ENCODE measurements around the gene RPN2. TPM values are rescaled to one million over a fixed set of nuclear protein-coding genes. Genes with fewer than 3 reads are reported as not detected.
A peak's percentile ranks its signal among the peaks of the same experiment; 100 is the strongest.

Gene RPN2
- total and polyA plus RNA-seq, 9 of the 15 experiments (the other 6 are each of a cell fraction or from before 2014, with no cell fraction given): 168 to 548 (median 325) TPM

DNA sequence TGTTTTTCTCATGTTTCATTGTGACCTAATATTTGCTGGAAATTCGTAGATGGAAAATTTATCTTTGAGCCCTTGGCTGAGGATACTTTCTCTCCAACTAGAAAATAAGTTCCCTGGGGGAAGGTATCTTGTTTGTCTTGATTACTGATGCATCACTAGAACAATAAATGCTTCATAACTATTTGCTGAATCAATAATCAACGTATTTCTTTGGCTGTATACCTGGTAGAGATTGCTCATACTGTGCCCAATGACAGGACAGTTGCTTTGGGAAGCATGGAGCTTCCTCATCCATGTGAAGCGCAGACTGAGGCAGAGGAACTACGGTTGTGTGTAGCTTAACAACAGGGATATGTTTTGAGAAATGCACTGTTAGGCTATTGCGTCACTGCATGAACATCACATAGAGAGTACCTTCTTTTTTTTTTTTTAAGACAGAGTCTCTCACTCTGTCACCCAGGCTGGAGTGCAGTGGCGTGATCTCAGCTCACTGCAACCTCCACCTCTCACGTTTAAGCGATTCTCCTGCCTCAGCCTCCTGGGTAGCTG is 34.2 kb upstream of the RPN2 start:
- intact Hi-C loops (cut with micrococcal nuclease): loop anchor here (5.0 kb wide), 1 partner anchor 42 kb away; no protein-coding TSS in a partner anchor
- POLR2A ChIA-PET: interaction anchor here (1.0 to 1.4 kb wide), 4 partner anchors 13 to 50 kb away, joined by 3 to 7 read pairs (median 4); partner anchors contain the start of genes MROH8, RBL1 and RPN2
- Histone ChIP-seq H3K9me3 (replicated peaks; ENCODE audit: control insufficient read depth, insufficient read depth, low read depth, low read length) (no peaks in the 10 kb centered on the region), H3K27me3 (ENCODE audit: control insufficient read depth in 2 of 2, insufficient read depth in 2 of 2, low read length in 2 of 2) (peaks cover 2 to 10% of the 10 kb centered on the region in 2 experiments; a peak in 1 of 5 replicates), H3K9me1 (ENCODE audit: control insufficient read depth, insufficient read depth, low read length) (no peaks in the 10 kb centered on the region), H4K20me1 (replicated peaks; ENCODE audit: control insufficient read depth, insufficient read depth, low read length) (no peaks in the 10 kb centered on the region), H3K36me3 (ENCODE audit: control insufficient read depth, insufficient read depth, low read length) (no peaks in the 10 kb centered on the region), H3K79me2 (ENCODE audit: control insufficient read depth, insufficient read depth, low read length) (no peaks in the 10 kb centered on the region), H3K4me1 (replicated peaks in 1 of 2; ENCODE audit: control insufficient read depth in 2 of 2, insufficient read depth in 2 of 2, low read length in 2 of 2) (no peaks in the 10 kb centered on the region), H2AFZ (ENCODE audit: low read depth, low read length) (no peak overlapping the region), H3K4me2 (ENCODE audit: insufficient read depth, low read length) (no peak overlapping the region), H3K9ac (ENCODE audit: insufficient read depth in 1 of 2, low read depth in 2 of 2, low read length in 2 of 2) (no peak overlapping the region), H3K4me3 (no peak overlapping the region), H3K27ac (ENCODE audit: extremely low read depth, low read depth, low read length) (no peak overlapping the region)
- in situ Hi-C loops (cut with MboI): no loop called here
- CTCF ChIA-PET (ENCODE audit: low intra/inter-chr PET ratio): no interaction called here
- no TSS peak for BruUV-seq (replicated peaks)
- no peak for ATAC-seq
- 52% methylated on average over 8 of the region's 8 CpGs for WGBS (ENCODE audit: insufficient coverage, low coverage, missing lambda C conversion rate)
- DNase-seq (ENCODE audit: extremely low read depth in 1 of 4, low spot score in 3 of 4): no peak
- FAIRE-seq: no peak
- TF ChIP-seq, protein P1, sequence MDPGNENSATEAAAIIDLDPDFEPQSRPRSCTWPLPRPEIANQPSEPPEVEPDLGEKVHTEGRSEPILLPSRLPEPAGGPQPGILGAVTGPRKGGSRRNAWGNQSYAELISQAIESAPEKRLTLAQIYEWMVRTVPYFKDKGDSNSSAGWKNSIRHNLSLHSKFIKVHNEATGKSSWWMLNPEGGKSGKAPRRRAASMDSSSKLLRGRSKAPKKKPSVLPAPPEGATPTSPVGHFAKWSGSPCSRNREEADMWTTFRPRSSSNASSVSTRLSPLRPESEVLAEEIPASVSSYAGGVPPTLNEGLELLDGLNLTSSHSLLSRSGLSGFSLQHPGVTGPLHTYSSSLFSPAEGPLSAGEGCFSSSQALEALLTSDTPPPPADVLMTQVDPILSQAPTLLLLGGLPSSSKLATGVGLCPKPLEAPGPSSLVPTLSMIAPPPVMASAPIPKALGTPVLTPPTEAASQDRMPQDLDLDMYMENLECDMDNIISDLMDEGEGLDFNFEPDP (CRISPR knock-in tag; IDR thresholded peaks at IDR 0.05): no peak
- TF ChIP-seq CEBPB (tag; IDR thresholded peaks at IDR 0.05) (peak; percentile 80), MIER1 (IDR thresholded peaks at IDR 0.05; ENCODE audit: low read depth) (no peak), RUNX1 (IDR thresholded peaks at IDR 0.05; ENCODE audit: low read depth) (no peak), SAP30 (IDR thresholded peaks at IDR 0.05; ENCODE audit: borderline replicate concordance, insufficient read depth, low read depth, low read length, poor library complexity, severe bottlenecking) (no peak), HMBOX1 (IDR thresholded peaks at IDR 0.05) (no peak), TFAM (CRISPR knock-in tag; conservative IDR thresholded peaks at IDR 0.05) (no peak), ILK (tag; IDR thresholded peaks at IDR 0.05; ENCODE audit: borderline replicate concordance, low read depth) (no peak), ZNF695 (CRISPR knock-in tag; IDR thresholded peaks at IDR 0.05) (no peak), CTBP1 (IDR thresholded peaks at IDR 0.05; ENCODE audit: borderline replicate concordance) (no peak), ZFP36 (IDR thresholded peaks at IDR 0.05; ENCODE audit: low read depth, low read length, partially characterized antibody) (no peak), ZNF507 (tag; conservative IDR thresholded peaks at IDR 0.05) (no peak), ZNF24 (IDR thresholded peaks at IDR 0.05) (no peak), EGR1 (conservative IDR thresholded peaks at IDR 0.05) (no peak)
- TF ChIP-seq, protein P2, sequence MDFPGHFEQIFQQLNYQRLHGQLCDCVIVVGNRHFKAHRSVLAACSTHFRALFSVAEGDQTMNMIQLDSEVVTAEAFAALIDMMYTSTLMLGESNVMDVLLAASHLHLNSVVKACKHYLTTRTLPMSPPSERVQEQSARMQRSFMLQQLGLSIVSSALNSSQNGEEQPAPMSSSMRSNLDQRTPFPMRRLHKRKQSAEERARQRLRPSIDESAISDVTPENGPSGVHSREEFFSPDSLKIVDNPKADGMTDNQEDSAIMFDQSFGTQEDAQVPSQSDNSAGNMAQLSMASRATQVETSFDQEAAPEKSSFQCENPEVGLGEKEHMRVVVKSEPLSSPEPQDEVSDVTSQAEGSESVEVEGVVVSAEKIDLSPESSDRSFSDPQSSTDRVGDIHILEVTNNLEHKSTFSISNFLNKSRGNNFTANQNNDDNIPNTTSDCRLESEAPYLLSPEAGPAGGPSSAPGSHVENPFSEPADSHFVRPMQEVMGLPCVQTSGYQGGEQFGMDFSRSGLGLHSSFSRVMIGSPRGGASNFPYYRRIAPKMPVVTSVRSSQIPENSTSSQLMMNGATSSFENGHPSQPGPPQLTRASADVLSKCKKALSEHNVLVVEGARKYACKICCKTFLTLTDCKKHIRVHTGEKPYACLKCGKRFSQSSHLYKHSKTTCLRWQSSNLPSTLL (IDR thresholded peaks at IDR 0.05): no peak
